SK-N-SH (cell line): ENCODE measurements around the gene ZNF594. TPM values are rescaled to one million over a fixed set of nuclear protein-coding genes. Genes with fewer than 3 reads are reported as not detected.

ENCODE experiments used
- CTCF ChIA-PET: fragments of 300-600, 350-600 bp; formaldehyde crosslinking; extraction: SDS; loops from one replicate; lab custom pipeline; 2021; lab: Yijun Ruan, JAX
- POLR2A ChIA-PET: fragments of 350-600 bp; sonication (Branson Sonifier 250); formaldehyde crosslinking; extraction: SDS; loops from one replicate; lab custom pipeline; 2020; ENCODE audit warnings: antibody characterized with exemption, inconsistent platforms; lab: Yijun Ruan, JAX
- DNase-seq: peaks from one replicate; pipeline ENCODE4 v3.0.0; 2012
- H2AFZ ChIP-seq: fragments of 200-600 bp; sonication (generic); 2 replicates; pipeline ENCODE4 v1.8.1; 2016; ENCODE audit warnings: antibody characterized with exemption, mild to moderate bottlenecking, low read depth
- H3F3A ChIP-seq: fragments of 200-600 bp; sonication (generic); replicated peaks from 2 replicates; pipeline ENCODE3; 2016; ENCODE audit warnings: antibody characterized with exemption, mild to moderate bottlenecking; ENCODE audit not compliant: insufficient read depth
- H3K27ac ChIP-seq, 2 experiments: fragments of 200-500 bp in 1 of 2; fragments of 200-600 bp in 1 of 2; sonication (Bioruptor generic) in 1 of 2; sonication (generic), shearing (Covaris generic) in 1 of 2; 2 replicates each; pipeline versions ENCODE4 v1.5.1 to v1.6.1; 2014 to 2016; ENCODE audit warnings: low read depth in 2 of 2, inconsistent platforms in 1 of 2, low read length in 1 of 2, mild to moderate bottlenecking in 1 of 2, mixed read lengths in 1 of 2
- H3K27me3 ChIP-seq: fragments of 200-600 bp; sonication (generic), shearing (Covaris generic); 2 replicates; pipeline ENCODE4 v1.6.1; 2016; ENCODE audit warnings: mixed run types; ENCODE audit not compliant: insufficient read depth
- H3K36me3 ChIP-seq, 2 experiments: fragments of 200-500 bp in 1 of 2; fragments of 200-600 bp in 1 of 2; sonication (Bioruptor generic) in 1 of 2; sonication (generic) in 1 of 2; replicated peaks in 1 of 2; 2 replicates each; pipeline versions ENCODE3 to v1.5.1; 2014 to 2016; ENCODE audit warnings: low read length in 1 of 2, mild to moderate bottlenecking in 1 of 2; ENCODE audit not compliant: insufficient read depth in 2 of 2, control insufficient read depth in 1 of 2
- H3K4me1 ChIP-seq, 2 experiments: fragments of 200-500 bp in 1 of 2; fragments of 200-600 bp in 1 of 2; sonication (Bioruptor generic) in 1 of 2; sonication (generic), shearing (Covaris generic) in 1 of 2; 2 replicates each; pipeline versions ENCODE4 v1.5.1 to v1.6.1; 2014 to 2016; ENCODE audit warnings: low read depth in 1 of 2, low read length in 1 of 2, mixed run types in 1 of 2; ENCODE audit not compliant: insufficient read depth in 2 of 2, control insufficient read depth in 1 of 2
- H3K4me2 ChIP-seq: fragments of 200-600 bp; sonication (generic), shearing (Covaris generic); 2 replicates; pipeline ENCODE4 v1.6.1; 2017; ENCODE audit warnings: mixed run types
- H3K4me3 ChIP-seq, 2 experiments: fragments of 200-500 bp in 1 of 2; fragments of 200-600 bp in 1 of 2; sonication (Bioruptor generic) in 1 of 2; sonication (generic), shearing (Covaris generic) in 1 of 2; 2 replicates each; pipeline versions ENCODE4 v1.5.1 to v1.8.1; 2014 to 2016; ENCODE audit warnings: low read depth in 2 of 2, inconsistent platforms in 1 of 2, low read length in 1 of 2, mild to moderate bottlenecking in 1 of 2, mixed read lengths in 1 of 2, moderate library complexity in 1 of 2
- H3K79me2 ChIP-seq: fragments of 200-600 bp; sonication (generic); 2 replicates; pipeline ENCODE4 v1.8.1; 2017; ENCODE audit warnings: mild to moderate bottlenecking; ENCODE audit not compliant: insufficient read depth
- H3K9ac ChIP-seq: fragments of 200-600 bp; sonication (generic); 2 replicates; pipeline ENCODE4 v1.6.1; 2017; ENCODE audit warnings: mixed run types
- H3K9me2 ChIP-seq: fragments of 200-600 bp; sonication (generic); 2 replicates; pipeline ENCODE4 v1.6.1; 2017; ENCODE audit warnings: mixed run types
- H3K9me3 ChIP-seq: fragments of 200-600 bp; sonication (generic); 2 replicates; pipeline ENCODE4 v1.6.1; 2017; ENCODE audit warnings: mixed run types, mild to moderate bottlenecking, moderate library complexity
- H4K20me1 ChIP-seq: fragments of 200-600 bp; sonication (generic); 2 replicates; pipeline ENCODE4 v1.6.1; 2017; ENCODE audit warnings: mild to moderate bottlenecking, mixed run types; ENCODE audit not compliant: insufficient read depth
- CHD2 ChIP-seq: fragments of 150-350 bp; IDR thresholded peaks from 2 replicates; pipeline ENCODE4 v1.6.1; 2018; ENCODE audit warnings: low read length; ENCODE audit not compliant: partially characterized antibody
- ELF1 ChIP-seq: IDR thresholded peaks from 2 replicates; pipeline ENCODE4 v1.4.0; 2012
- EP300 ChIP-seq, 2 experiments: IDR thresholded peaks; 2 replicates each; pipeline versions ENCODE4 v1.4.0 to v1.6.1; 2012; ENCODE audit warnings: borderline replicate concordance in 1 of 2, low read depth in 1 of 2, low read length in 1 of 2
- FOSL2 ChIP-seq: IDR thresholded peaks from 2 replicates; pipeline ENCODE4 v1.4.0; 2012; ENCODE audit warnings: low read depth, mild to moderate bottlenecking, moderate library complexity, borderline replicate concordance
- FOXM1 ChIP-seq: IDR thresholded peaks from 2 replicates; pipeline ENCODE4 v1.4.0; 2012; ENCODE audit warnings: low read depth, mild to moderate bottlenecking
- GABPA ChIP-seq: IDR thresholded peaks from 2 replicates; pipeline ENCODE4 v1.4.0; 2012; ENCODE audit warnings: low read depth, mild to moderate bottlenecking
- GATA2 ChIP-seq: sonication (generic); formaldehyde crosslinking; IDR thresholded peaks from 2 replicates; pipeline ENCODE4 v1.5.0; 2020; ENCODE audit warnings: mild to moderate bottlenecking, missing genetic modification reagents
- MEF2A ChIP-seq: IDR thresholded peaks from 2 replicates; pipeline ENCODE4 v1.4.0; 2012; ENCODE audit warnings: low read depth, borderline replicate concordance
- MXI1 ChIP-seq: IDR thresholded peaks from 2 replicates; pipeline ENCODE4 v1.6.1; 2012; ENCODE audit warnings: mild to moderate bottlenecking, low read depth, low read length, improper control_type of control experiment
- NRF1 ChIP-seq: IDR thresholded peaks from 2 replicates; pipeline ENCODE4 v1.6.1; 2012; ENCODE audit warnings: low read depth, mild to moderate bottlenecking, low read length
- POLR2AphosphoS5 ChIP-seq: IDR thresholded peaks from 2 replicates; pipeline ENCODE4 v1.6.1; 2012; ENCODE audit warnings: low read depth, low read length
- RCOR1 ChIP-seq: fragments of 150-350 bp; IDR thresholded peaks from 2 replicates; pipeline ENCODE4 v1.6.1; 2017; ENCODE audit warnings: antibody characterized with exemption, low read length
- RXRA ChIP-seq: IDR thresholded peaks from 2 replicates; pipeline ENCODE4 v1.4.0; 2012; ENCODE audit warnings: low read depth, mild to moderate bottlenecking, borderline replicate concordance
- SIN3A ChIP-seq: IDR thresholded peaks from 2 replicates; pipeline ENCODE4 v1.6.1; 2012; ENCODE audit warnings: low read depth, mild to moderate bottlenecking, low read length, moderate library complexity, borderline replicate concordance
- SMC3 ChIP-seq: IDR thresholded peaks from 2 replicates; pipeline ENCODE4 v1.6.1; 2012; ENCODE audit warnings: low read depth, low read length, improper control_type of control experiment
- TAF1 ChIP-seq: IDR thresholded peaks from 2 replicates; pipeline ENCODE4 v1.6.1; 2012; ENCODE audit warnings: low read depth, mild to moderate bottlenecking, low read length, moderate library complexity, borderline replicate concordance
- TCF12 ChIP-seq: IDR thresholded peaks from 2 replicates; pipeline ENCODE4 v1.4.0; 2012
- TEAD4 ChIP-seq: IDR thresholded peaks from 2 replicates; pipeline ENCODE4 v1.4.0; 2012; ENCODE audit warnings: mild to moderate bottlenecking, borderline replicate concordance; ENCODE audit not compliant: insufficient read depth
- YY1 ChIP-seq: IDR thresholded peaks from 2 replicates; pipeline ENCODE4 v1.4.0; 2012; ENCODE audit warnings: low read depth, mild to moderate bottlenecking
- WGBS: methylation state at CpG from one replicate; pipeline ENCODE4 v1.1.6; 2017; ENCODE audit warnings: low lambda C conversion rate; 5-methylcytosine and 5-hydroxymethylcytosine counted together
- polyA plus RNA-seq, 3 experiments: library from polyadenylated mRNA; depleted of rRNA; stranded (reverse); fragments of >200 nt; gene quantifications; 2 replicates each; pipeline ENCODE4 v1.2.3, GENCODE V29; 2012
- TF ChIP-seq, protein P1 (sequence below): fragments of 150-350 bp; IDR thresholded peaks from 2 replicates; pipeline ENCODE4 v1.6.1; 2016; ENCODE audit warnings: mild to moderate bottlenecking, low read depth, low read length
- TF ChIP-seq, protein P2 (sequence below): IDR thresholded peaks from 2 replicates; pipeline ENCODE4 v1.4.0; 2012; ENCODE audit warnings: low read depth, borderline replicate concordance
- TF ChIP-seq, protein P3 (sequence below): IDR thresholded peaks from 2 replicates; pipeline ENCODE4 v1.4.0; 2012; ENCODE audit warnings: low read depth, borderline replicate concordance
- TF ChIP-seq, protein P4 (sequence below): IDR thresholded peaks from 2 replicates; pipeline ENCODE4 v1.6.1; 2012; ENCODE audit warnings: mild to moderate bottlenecking, low read depth, low read length, moderate library complexity

ZNF594 gene
- polyA plus RNA-seq, 1 of the 3 experiments (the other 2 are of a cell fraction) = 2.8 TPM

DNA sequence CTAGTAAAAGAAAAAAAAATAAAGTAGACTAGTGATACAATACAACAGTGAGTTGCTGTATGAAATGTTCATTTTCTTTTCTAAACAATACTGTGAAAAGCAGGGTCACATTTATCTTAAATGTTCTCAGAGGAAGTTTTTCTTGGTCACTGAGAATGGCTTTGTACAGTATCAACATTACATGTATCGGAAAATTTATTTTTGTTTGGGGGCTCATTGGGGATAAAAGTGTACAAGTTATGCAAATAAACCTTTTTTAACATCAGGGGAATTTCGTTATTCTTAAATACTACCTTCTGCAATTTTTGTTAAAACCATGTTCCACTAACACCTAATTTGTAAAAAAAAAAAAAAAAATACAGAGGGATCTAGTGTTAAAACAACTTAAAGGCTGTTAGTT, 8.7 kb upstream of the ZNF594 start:
- Histone ChIP-seq H3K4me2 (no peak overlapping the region), H3K27me3 (no peaks in the 10 kb centered on the region), H3K9me2 (no peaks in the 10 kb centered on the region), H4K20me1 (no peaks in the 10 kb centered on the region), H3K79me2 (no peaks in the 10 kb centered on the region), H3K4me1 (no peaks in the 10 kb centered on the region), H2AFZ (no peak overlapping the region), H3F3A (no peaks in the 10 kb centered on the region), H3K36me3 (no peaks in the 10 kb centered on the region), H3K9me3 (no peaks in the 10 kb centered on the region), H3K27ac (no peak overlapping the region), H3K4me3 (no peak overlapping the region), H3K9ac (no peak overlapping the region)
- DNase-seq = no peak
- ChIA-PET POLR2A (no interaction called here), CTCF (interaction anchor here (0.9 kb wide), 1 partner anchor 54 kb away, joined by 3 read pairs; no protein-coding TSS in a partner anchor)
- 49% methylated on average over 2 of the region's 2 CpGs for WGBS
- no peak for TF ChIP-seq NRF1
- TF ChIP-seq EP300 (IDR thresholded peaks at IDR 0.05; ENCODE audit: borderline replicate concordance in 1 of 2, low read depth in 1 of 2, low read length in 1 of 2) = no peak
- TF ChIP-seq YY1 = no peak
- no peak for TF ChIP-seq POLR2AphosphoS5
- TF ChIP-seq, protein P1, sequence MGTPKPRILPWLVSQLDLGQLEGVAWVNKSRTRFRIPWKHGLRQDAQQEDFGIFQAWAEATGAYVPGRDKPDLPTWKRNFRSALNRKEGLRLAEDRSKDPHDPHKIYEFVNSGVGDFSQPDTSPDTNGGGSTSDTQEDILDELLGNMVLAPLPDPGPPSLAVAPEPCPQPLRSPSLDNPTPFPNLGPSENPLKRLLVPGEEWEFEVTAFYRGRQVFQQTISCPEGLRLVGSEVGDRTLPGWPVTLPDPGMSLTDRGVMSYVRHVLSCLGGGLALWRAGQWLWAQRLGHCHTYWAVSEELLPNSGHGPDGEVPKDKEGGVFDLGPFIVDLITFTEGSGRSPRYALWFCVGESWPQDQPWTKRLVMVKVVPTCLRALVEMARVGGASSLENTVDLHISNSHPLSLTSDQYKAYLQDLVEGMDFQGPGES = no peak
- no peak for TF ChIP-seq GABPA
- TF ChIP-seq, protein P2, sequence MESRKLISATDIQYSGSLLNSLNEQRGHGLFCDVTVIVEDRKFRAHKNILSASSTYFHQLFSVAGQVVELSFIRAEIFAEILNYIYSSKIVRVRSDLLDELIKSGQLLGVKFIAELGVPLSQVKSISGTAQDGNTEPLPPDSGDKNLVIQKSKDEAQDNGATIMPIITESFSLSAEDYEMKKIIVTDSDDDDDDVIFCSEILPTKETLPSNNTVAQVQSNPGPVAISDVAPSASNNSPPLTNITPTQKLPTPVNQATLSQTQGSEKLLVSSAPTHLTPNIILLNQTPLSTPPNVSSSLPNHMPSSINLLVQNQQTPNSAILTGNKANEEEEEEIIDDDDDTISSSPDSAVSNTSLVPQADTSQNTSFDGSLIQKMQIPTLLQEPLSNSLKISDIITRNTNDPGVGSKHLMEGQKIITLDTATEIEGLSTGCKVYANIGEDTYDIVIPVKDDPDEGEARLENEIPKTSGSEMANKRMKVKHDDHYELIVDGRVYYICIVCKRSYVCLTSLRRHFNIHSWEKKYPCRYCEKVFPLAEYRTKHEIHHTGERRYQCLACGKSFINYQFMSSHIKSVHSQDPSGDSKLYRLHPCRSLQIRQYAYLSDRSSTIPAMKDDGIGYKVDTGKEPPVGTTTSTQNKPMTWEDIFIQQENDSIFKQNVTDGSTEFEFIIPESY = no peak
- TF ChIP-seq TEAD4 = no peak
- TF ChIP-seq TAF1 = no peak
- no peak for TF ChIP-seq CHD2
- TF ChIP-seq TCF12 = no peak
- no peak for TF ChIP-seq MXI1
- TF ChIP-seq RXRA = no peak
- TF ChIP-seq MEF2A = no peak
- TF ChIP-seq RCOR1 = no peak
- TF ChIP-seq, protein P3, sequence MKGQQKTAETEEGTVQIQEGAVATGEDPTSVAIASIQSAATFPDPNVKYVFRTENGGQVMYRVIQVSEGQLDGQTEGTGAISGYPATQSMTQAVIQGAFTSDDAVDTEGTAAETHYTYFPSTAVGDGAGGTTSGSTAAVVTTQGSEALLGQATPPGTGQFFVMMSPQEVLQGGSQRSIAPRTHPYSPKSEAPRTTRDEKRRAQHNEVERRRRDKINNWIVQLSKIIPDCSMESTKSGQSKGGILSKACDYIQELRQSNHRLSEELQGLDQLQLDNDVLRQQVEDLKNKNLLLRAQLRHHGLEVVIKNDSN = no peak

DNA sequence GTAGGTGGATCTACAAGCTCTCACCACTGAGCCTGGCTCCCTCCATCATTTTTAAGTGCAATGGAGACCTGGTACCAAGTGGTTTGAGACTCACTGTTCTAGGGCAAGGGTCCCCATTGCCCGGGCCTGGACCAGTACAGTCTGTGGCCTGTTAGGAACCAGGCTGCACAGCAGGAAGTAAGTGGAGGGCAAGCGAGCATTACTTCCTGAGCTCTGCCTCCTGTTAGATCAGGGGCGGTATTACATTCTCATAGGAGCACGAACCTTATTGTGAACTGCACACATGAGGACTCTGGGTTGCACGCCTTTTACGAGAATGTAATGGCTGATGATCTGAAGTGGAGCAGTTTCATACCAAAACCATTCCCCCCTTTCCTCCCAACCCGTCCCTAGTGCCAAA, 6.8 kb upstream of the ZNF594 start:
- Histone ChIP-seq H3F3A (peaks cover 3% of the 10 kb centered on the region), H3K36me3 (no peaks in the 10 kb centered on the region), H3K4me3 (no peak overlapping the region), H3K79me2 (no peaks in the 10 kb centered on the region), H3K9ac (no peak overlapping the region), H3K9me2 (no peaks in the 10 kb centered on the region), H2AFZ (no peak overlapping the region), H3K4me2 (no peak overlapping the region), H4K20me1 (no peaks in the 10 kb centered on the region), H3K27ac (no peak overlapping the region), H3K9me3 (no peaks in the 10 kb centered on the region), H3K27me3 (no peaks in the 10 kb centered on the region), H3K4me1 (no peaks in the 10 kb centered on the region)
- POLR2A ChIA-PET = interaction anchor here (0.6 kb wide), 1 partner anchor 231 kb away, joined by 4 read pairs; the partner anchor contains the start of gene SPAG7
- CTCF ChIA-PET = no interaction called here
- WGBS = 91% methylated on average over 7 of the region's 7 CpGs
- DNase-seq = no peak
- TF ChIP-seq FOXM1 = no peak
- TF ChIP-seq TAF1 = no peak
- no peak for TF ChIP-seq SIN3A
- TF ChIP-seq RXRA = no peak
- TF ChIP-seq, protein P4, sequence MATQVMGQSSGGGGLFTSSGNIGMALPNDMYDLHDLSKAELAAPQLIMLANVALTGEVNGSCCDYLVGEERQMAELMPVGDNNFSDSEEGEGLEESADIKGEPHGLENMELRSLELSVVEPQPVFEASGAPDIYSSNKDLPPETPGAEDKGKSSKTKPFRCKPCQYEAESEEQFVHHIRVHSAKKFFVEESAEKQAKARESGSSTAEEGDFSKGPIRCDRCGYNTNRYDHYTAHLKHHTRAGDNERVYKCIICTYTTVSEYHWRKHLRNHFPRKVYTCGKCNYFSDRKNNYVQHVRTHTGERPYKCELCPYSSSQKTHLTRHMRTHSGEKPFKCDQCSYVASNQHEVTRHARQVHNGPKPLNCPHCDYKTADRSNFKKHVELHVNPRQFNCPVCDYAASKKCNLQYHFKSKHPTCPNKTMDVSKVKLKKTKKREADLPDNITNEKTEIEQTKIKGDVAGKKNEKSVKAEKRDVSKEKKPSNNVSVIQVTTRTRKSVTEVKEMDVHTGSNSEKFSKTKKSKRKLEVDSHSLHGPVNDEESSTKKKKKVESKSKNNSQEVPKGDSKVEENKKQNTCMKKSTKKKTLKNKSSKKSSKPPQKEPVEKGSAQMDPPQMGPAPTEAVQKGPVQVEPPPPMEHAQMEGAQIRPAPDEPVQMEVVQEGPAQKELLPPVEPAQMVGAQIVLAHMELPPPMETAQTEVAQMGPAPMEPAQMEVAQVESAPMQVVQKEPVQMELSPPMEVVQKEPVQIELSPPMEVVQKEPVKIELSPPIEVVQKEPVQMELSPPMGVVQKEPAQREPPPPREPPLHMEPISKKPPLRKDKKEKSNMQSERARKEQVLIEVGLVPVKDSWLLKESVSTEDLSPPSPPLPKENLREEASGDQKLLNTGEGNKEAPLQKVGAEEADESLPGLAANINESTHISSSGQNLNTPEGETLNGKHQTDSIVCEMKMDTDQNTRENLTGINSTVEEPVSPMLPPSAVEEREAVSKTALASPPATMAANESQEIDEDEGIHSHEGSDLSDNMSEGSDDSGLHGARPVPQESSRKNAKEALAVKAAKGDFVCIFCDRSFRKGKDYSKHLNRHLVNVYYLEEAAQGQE = no peak
- TF ChIP-seq TEAD4 = no peak
- no peak for TF ChIP-seq TCF12
- no peak for TF ChIP-seq GABPA
- TF ChIP-seq ELF1 = no peak
- no peak for TF ChIP-seq FOSL2
- no peak for TF ChIP-seq GATA2 (CRISPR knock-in tag)
- TF ChIP-seq SMC3 = no peak
